IMR-90 (cell line): Measurements from ENCODE around the gene RBP5. TPM values are rescaled to one million over a fixed set of nuclear protein-coding genes. Genes with fewer than 3 reads are reported as not detected.

Experiments
- ATAC-seq: fragments of 200-7000 bp; cut with Tn5 transposase; 2 replicates; pipeline ENCODE4 v1.9.1; 2020; ENCODE audit warnings: low read depth, mild to moderate bottlenecking, moderate library complexity
- BruUV-seq: library from RNA; stranded (reverse); fragments of 400-500 nt; replicated peaks from 2 replicates; lab custom pipeline; 2021; lab: Mats Ljungman, UMichigan
- CTCF ChIA-PET: fragments of 300-600 bp; formaldehyde crosslinking; extraction: SDS; loops from one replicate; lab custom pipeline; 2021; ENCODE audit warnings: antibody characterized with exemption; lab: Yijun Ruan, JAX
- POLR2A ChIA-PET: fragments of 300-600 bp; sonication (Branson Sonifier 250); formaldehyde crosslinking; loops from one replicate; lab custom pipeline; 2022; ENCODE audit warnings: antibody characterized with exemption; ENCODE audit not compliant: unreplicated experiment; lab: Charles Lee
- DNase-seq: peaks from one replicate; pipeline ENCODE4 v3.0.0; 2013
- H2AFZ ChIP-seq: replicated peaks from 2 replicates; pipeline ENCODE3; 2013; ENCODE audit warnings: low read length, mild to moderate bottlenecking; ENCODE audit not compliant: poor library complexity
- H2AK5ac ChIP-seq: 2 replicates; pipeline ENCODE4 v1.6.1; 2013; ENCODE audit warnings: low read depth, low read length, inconsistent platforms
- H2AK9ac ChIP-seq: replicated peaks from 2 replicates; pipeline ENCODE3; 2013; ENCODE audit warnings: mild to moderate bottlenecking, low read depth, low read length, moderate library complexity; ENCODE audit not compliant: poor library complexity
- H2BK120ac ChIP-seq: 2 replicates; pipeline ENCODE4 v1.6.1; 2013; ENCODE audit warnings: low read depth, low read length, inconsistent platforms
- H2BK15ac ChIP-seq: 3 replicates; pipeline ENCODE4 v1.6.1; 2013; ENCODE audit warnings: low read depth, low read length, inconsistent platforms
- H2BK20ac ChIP-seq: 2 replicates; pipeline ENCODE4 v1.6.1; 2013; ENCODE audit warnings: low read depth, mild to moderate bottlenecking, inconsistent platforms, low read length, moderate library complexity
- H2BK5ac ChIP-seq: 2 replicates; pipeline ENCODE4 v1.6.1; 2013; ENCODE audit warnings: mild to moderate bottlenecking, low read depth, low read length, inconsistent platforms; ENCODE audit not compliant: poor library complexity, severe bottlenecking
- H3K14ac ChIP-seq: replicated peaks from 2 replicates; pipeline ENCODE4 v1.6.1; 2013; ENCODE audit warnings: low read depth, low read length, inconsistent platforms
- H3K18ac ChIP-seq: 2 replicates; pipeline ENCODE4 v1.6.1; 2013; ENCODE audit warnings: low read depth, low read length, control low read depth
- H3K23ac ChIP-seq: 2 replicates; pipeline ENCODE4 v1.6.1; 2013; ENCODE audit warnings: low read depth, low read length, inconsistent platforms
- H3K27ac ChIP-seq: 2 replicates; pipeline ENCODE4 v1.5.1; 2013; ENCODE audit warnings: mild to moderate bottlenecking, control low read depth, low read length; ENCODE audit not compliant: insufficient read depth
- H3K27me3 ChIP-seq: 2 replicates; pipeline ENCODE4 v1.6.1; 2013; ENCODE audit warnings: low read length; ENCODE audit not compliant: control insufficient read depth, insufficient read depth
- H3K36me3 ChIP-seq: 2 replicates; pipeline ENCODE4 v1.6.1; 2013; ENCODE audit warnings: low read length, mixed read lengths; ENCODE audit not compliant: control insufficient read depth, insufficient read depth
- H3K4ac ChIP-seq: 2 replicates; pipeline ENCODE4 v1.6.1; 2013; ENCODE audit warnings: low read depth, low read length, inconsistent platforms
- H3K4me1 ChIP-seq: 2 replicates; pipeline ENCODE4 v1.6.1; 2013; ENCODE audit warnings: low read length, mixed read lengths; ENCODE audit not compliant: control insufficient read depth, insufficient read depth
- H3K4me2 ChIP-seq: 2 replicates; pipeline ENCODE4 v1.6.1; 2013; ENCODE audit warnings: low read depth, mild to moderate bottlenecking, control low read depth, low read length, moderate library complexity
- H3K4me3 ChIP-seq: 2 replicates; pipeline ENCODE4 v1.5.1; 2013; ENCODE audit warnings: low read depth, mild to moderate bottlenecking, control low read depth, low read length, moderate library complexity; ENCODE audit not compliant: insufficient read depth
- H3K56ac ChIP-seq: 2 replicates; pipeline ENCODE4 v1.6.1; 2013; ENCODE audit warnings: low read length, inconsistent platforms; ENCODE audit not compliant: insufficient read depth; ENCODE audit errors: extremely low read depth
- H3K79me1 ChIP-seq, 2 experiments: 2 replicates each; pipeline ENCODE4 v1.6.1; 2013; ENCODE audit warnings: low read length in 2 of 2, inconsistent platforms in 1 of 2, low read depth in 1 of 2
- H3K9ac ChIP-seq: 2 replicates; pipeline ENCODE4 v1.6.1; 2013; ENCODE audit warnings: low read depth, low read length, control low read depth
- H3K9me1 ChIP-seq: 2 replicates; pipeline ENCODE4 v1.6.1; 2013; ENCODE audit warnings: low read length, inconsistent platforms; ENCODE audit not compliant: insufficient read depth
- H3K9me3 ChIP-seq: 2 replicates; pipeline ENCODE4 v1.6.1; 2013; ENCODE audit warnings: low read length; ENCODE audit not compliant: control insufficient read depth, insufficient read depth
- H4K20me1 ChIP-seq: 2 replicates; pipeline ENCODE4 v1.6.1; 2013; ENCODE audit warnings: low read length, inconsistent platforms; ENCODE audit not compliant: insufficient read depth
- H4K5ac ChIP-seq: 2 replicates; pipeline ENCODE4 v1.6.1; 2013; ENCODE audit warnings: mild to moderate bottlenecking, low read depth, low read length, control low read depth
- H4K8ac ChIP-seq, 2 experiments: 2 replicates each; pipeline ENCODE4 v1.6.1; 2013; ENCODE audit warnings: low read depth in 2 of 2, low read length in 2 of 2, control low read depth in 1 of 2, inconsistent platforms in 1 of 2
- H4K91ac ChIP-seq: 2 replicates; pipeline ENCODE4 v1.6.1; 2013; ENCODE audit warnings: low read depth, low read length, inconsistent platforms; ENCODE audit not compliant: insufficient read depth
- BHLHE40 ChIP-seq: fragments of 150-350 bp; IDR thresholded peaks from 2 replicates; pipeline ENCODE4 v1.6.1; 2016; ENCODE audit warnings: mild to moderate bottlenecking, low read depth, low read length
- CHD1 ChIP-seq: IDR thresholded peaks from 2 replicates; pipeline ENCODE4 v1.6.1; 2012; ENCODE audit warnings: low read depth, low read length, improper control_type of control experiment
- MAFK ChIP-seq: IDR thresholded peaks from 2 replicates; pipeline ENCODE4 v1.6.1; 2012; ENCODE audit warnings: low read depth, low read length, improper control_type of control experiment
- MAZ ChIP-seq: IDR thresholded peaks from 2 replicates; pipeline ENCODE4 v1.6.1; 2012; ENCODE audit warnings: low read depth, mild to moderate bottlenecking, low read length, improper control_type of control experiment, moderate library complexity, borderline replicate concordance
- MXI1 ChIP-seq: IDR thresholded peaks from 2 replicates; pipeline ENCODE4 v1.6.1; 2012; ENCODE audit warnings: low read depth, mild to moderate bottlenecking, low read length, moderate library complexity, borderline replicate concordance
- NFE2L2 ChIP-seq: fragments of 150-350 bp; IDR thresholded peaks from 2 replicates; pipeline ENCODE4 v1.6.1; 2016; ENCODE audit warnings: low read depth, mild to moderate bottlenecking, low read length
- RAD21 ChIP-seq: IDR thresholded peaks from 2 replicates; pipeline ENCODE4 v1.6.1; 2012; ENCODE audit warnings: low read length, improper control_type of control experiment
- RFX5 ChIP-seq: IDR thresholded peaks from 2 replicates; pipeline ENCODE4 v1.8.0; 2012; ENCODE audit warnings: low read depth, mild to moderate bottlenecking, low read length, moderate library complexity
- SMC3 ChIP-seq: fragments of 150-350 bp; IDR thresholded peaks from 2 replicates; pipeline ENCODE4 v1.6.1; 2016; ENCODE audit warnings: low read depth, mild to moderate bottlenecking, antibody characterized with exemption, low read length, moderate library complexity
- WGBS, 2 experiments: methylation state at CpG; one replicate each; pipeline versions ENCODE4 v1.1.5 to v1.1.7; 2013; ENCODE audit warnings: missing lambda C conversion rate in 2 of 2; ENCODE audit not compliant: insufficient read length in 1 of 2; ENCODE audit errors: extremely low coverage in 2 of 2; 5-methylcytosine and 5-hydroxymethylcytosine counted together
- dilution Hi-C: fragments of 300-500 bp; cut with HindIII; formaldehyde crosslinking; loops from one replicate; pipeline ENCODE4 v1.14.3; 2018; ENCODE audit warnings: low sequenced_read_pairs; ENCODE audit not compliant: unreplicated experiment
- in situ Hi-C: fragments of 300-500 bp; cut with MboI; formaldehyde crosslinking; loops from 3 replicates; pipeline ENCODE4 v1.14.3; 2019; ENCODE audit warnings: low sequenced_read_pairs, inconsistent platforms, mixed read lengths
- intact Hi-C: fragments of 100-400 bp; cut with micrococcal nuclease; formaldehyde crosslinking; loops from 2 replicates; pipeline ENCODE4 v1.10.0; 2022
- polyA plus RNA-seq, 3 experiments: library from polyadenylated mRNA; depleted of rRNA; stranded (reverse); fragments of >200 nt; gene quantifications; 2 replicates each; pipeline ENCODE4 v1.2.3, GENCODE V29; 2012; ENCODE audit warnings: low replicate concordance in 1 of 3
- total RNA-seq: library from RNA; depleted of rRNA; stranded (reverse); fragments of >200 nt; gene quantifications from 2 replicates; pipeline ENCODE4 v1.2.3, GENCODE V29; 2012
- TF ChIP-seq, protein P1 (sequence below): fragments of 150-350 bp; IDR thresholded peaks from 2 replicates; pipeline ENCODE4 v1.6.1; 2017; ENCODE audit warnings: mild to moderate bottlenecking, antibody characterized with exemption, low read length, low read depth
- TF ChIP-seq, protein P2 (sequence below): conservative IDR thresholded peaks from 2 replicates; pipeline ENCODE4 v1.5.1; 2012; ENCODE audit warnings: mild to moderate bottlenecking, low read depth, low read length, improper control_type of control experiment
- TF ChIP-seq, protein P3 (sequence below): fragments of 150-350 bp; IDR thresholded peaks from 2 replicates; pipeline ENCODE4 v1.6.1; 2016; ENCODE audit warnings: low read depth, mild to moderate bottlenecking, low read length, moderate library complexity, borderline replicate concordance

Gene RBP5
- total and polyA plus RNA-seq, 2 of the 4 experiments (the other 2 are of a cell fraction) = 0.15 TPM; not detected in 1

DNA sequence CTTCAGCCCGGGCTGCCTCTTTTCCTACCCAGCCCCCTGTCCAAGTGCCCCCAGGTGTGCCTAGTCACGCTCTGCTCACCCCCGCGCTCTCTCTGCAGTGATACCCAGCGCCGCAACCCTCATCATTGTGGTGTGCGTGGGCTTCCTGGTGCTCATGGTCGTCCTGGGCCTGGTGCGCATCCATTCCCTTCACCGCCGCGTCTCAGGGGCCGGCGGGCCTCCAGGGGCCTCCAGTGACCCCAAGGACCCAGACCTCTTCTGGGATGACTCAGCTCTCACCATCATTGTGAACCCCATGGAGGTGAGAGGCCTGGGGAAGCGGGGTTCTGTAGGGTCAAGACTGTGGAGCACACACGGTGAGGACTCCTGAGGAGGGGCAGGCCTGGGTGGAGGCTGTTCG, 28.7 kb upstream of the RBP5 start:
- Histone ChIP-seq H3K27ac (no peak overlapping the region), H2BK120ac (no peak overlapping the region), H4K8ac (no peak overlapping the region), H3K9ac (no peak overlapping the region), H2BK15ac (no peak overlapping the region), H3K14ac (no peak overlapping the region), H3K23ac (no peak overlapping the region), H2BK5ac (no peak overlapping the region), H2AK5ac (no peak overlapping the region), H3K79me1 (no peaks in the 10 kb centered on the region), H3K4me2 (no peak overlapping the region), H2AK9ac (no peak overlapping the region), H3K4me3 (no peak overlapping the region), H3K36me3 (peaks cover 18% of the 10 kb centered on the region), H2AFZ (no peak overlapping the region), H4K20me1 (no peaks in the 10 kb centered on the region; the same call in 1 of the 2 replicates), H3K9me3 (no peaks in the 10 kb centered on the region), H3K4ac (no peak overlapping the region), H4K5ac (no peak overlapping the region), H3K18ac (no peak overlapping the region), H2BK20ac (no peak overlapping the region), H3K4me1 (no peaks in the 10 kb centered on the region), H3K27me3 (peaks cover 3% of the 10 kb centered on the region; the same call in 1 of the 2 replicates), H4K91ac (no peak overlapping the region), H3K9me1 (no peaks in the 10 kb centered on the region), H3K56ac (no peak overlapping the region)
- in situ Hi-C loops (no loop called here), dilution Hi-C loops (no loop called here), intact Hi-C loops (no loop called here)
- 91% methylated on average over 12 of the region's 17 CpGs; no CpG with 5 or more reads in 1 of the 2 experiments for WGBS, 2 experiments
- CTCF ChIA-PET = no interaction called here
- TF ChIP-seq, protein P1, sequence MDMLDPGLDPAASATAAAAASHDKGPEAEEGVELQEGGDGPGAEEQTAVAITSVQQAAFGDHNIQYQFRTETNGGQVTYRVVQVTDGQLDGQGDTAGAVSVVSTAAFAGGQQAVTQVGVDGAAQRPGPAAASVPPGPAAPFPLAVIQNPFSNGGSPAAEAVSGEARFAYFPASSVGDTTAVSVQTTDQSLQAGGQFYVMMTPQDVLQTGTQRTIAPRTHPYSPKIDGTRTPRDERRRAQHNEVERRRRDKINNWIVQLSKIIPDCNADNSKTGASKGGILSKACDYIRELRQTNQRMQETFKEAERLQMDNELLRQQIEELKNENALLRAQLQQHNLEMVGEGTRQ = no peak
- TF ChIP-seq RAD21 (no peak), MAFK (no peak), MXI1 (no peak), NFE2L2 (no peak), MAZ (no peak), SMC3 (no peak), RFX5 (no peak), CHD1 (no peak), BHLHE40 (no peak)
- TF ChIP-seq, protein P2, sequence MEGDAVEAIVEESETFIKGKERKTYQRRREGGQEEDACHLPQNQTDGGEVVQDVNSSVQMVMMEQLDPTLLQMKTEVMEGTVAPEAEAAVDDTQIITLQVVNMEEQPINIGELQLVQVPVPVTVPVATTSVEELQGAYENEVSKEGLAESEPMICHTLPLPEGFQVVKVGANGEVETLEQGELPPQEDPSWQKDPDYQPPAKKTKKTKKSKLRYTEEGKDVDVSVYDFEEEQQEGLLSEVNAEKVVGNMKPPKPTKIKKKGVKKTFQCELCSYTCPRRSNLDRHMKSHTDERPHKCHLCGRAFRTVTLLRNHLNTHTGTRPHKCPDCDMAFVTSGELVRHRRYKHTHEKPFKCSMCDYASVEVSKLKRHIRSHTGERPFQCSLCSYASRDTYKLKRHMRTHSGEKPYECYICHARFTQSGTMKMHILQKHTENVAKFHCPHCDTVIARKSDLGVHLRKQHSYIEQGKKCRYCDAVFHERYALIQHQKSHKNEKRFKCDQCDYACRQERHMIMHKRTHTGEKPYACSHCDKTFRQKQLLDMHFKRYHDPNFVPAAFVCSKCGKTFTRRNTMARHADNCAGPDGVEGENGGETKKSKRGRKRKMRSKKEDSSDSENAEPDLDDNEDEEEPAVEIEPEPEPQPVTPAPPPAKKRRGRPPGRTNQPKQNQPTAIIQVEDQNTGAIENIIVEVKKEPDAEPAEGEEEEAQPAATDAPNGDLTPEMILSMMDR = no peak
- TF ChIP-seq, protein P3, sequence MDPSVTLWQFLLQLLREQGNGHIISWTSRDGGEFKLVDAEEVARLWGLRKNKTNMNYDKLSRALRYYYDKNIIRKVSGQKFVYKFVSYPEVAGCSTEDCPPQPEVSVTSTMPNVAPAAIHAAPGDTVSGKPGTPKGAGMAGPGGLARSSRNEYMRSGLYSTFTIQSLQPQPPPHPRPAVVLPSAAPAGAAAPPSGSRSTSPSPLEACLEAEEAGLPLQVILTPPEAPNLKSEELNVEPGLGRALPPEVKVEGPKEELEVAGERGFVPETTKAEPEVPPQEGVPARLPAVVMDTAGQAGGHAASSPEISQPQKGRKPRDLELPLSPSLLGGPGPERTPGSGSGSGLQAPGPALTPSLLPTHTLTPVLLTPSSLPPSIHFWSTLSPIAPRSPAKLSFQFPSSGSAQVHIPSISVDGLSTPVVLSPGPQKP = no peak
- no peak for ATAC-seq
- no peak for DNase-seq
- BruUV-seq = no TSS peak
- POLR2A ChIA-PET = no interaction called here
